GM12872 (cell line): ENCODE data around the gene NHLRC1.

Source experiments
- CTCF ChIP-seq: IDR thresholded peaks from 3 replicates; pipeline ENCODE4 v1.5.1; 2011; ENCODE audit warnings: low read depth, mild to moderate bottlenecking, low read length, moderate library complexity; ENCODE audit not compliant: insufficient read depth

The NHLRC1 gene

DNA sequence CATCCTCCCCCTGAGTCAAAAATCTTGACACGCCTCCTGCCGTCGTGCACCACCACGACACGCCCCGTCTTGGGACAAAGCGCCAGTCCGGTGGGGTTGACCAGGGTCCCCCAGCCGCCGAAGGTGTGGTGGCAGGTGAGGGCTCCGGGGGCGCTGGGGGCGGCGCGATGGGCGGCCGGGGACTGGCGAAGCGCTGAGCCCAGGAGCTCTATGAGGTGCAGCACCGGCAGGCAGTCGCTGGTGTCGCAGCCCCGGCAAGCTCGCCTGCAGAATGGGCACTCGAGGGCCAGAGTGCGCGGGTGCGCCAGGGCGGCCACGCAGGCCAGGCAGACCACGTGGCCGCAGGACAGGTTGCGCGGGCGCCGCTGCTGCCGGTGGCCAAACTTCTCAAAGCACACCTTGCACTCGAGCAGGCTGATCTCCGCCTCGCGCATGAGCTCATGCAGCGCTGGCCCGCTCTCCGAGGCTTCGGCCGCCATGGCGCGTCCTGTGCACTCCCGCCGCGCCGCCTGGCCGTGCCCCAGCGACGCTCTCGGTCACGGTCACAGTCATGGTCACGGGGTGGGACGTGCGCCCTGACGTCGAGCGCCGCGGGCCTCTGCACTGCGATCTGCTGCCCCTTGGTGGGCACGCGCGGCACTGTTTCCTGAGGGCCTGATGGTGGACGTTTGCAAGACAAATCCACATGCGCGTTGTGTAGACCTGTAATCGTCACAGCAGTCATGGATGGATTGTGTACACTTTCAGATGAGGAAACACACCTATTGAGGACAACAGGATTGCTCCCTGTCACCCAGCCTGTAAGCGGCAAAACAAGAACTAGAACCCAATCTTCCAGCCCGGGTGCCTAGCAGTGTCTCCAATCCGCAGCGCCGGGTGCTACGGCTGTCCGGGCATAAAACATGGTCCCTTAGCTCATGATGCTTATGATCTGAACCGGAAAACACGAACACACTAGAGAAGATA lies at the start of gene NHLRC1:
NHLRC1 (minus strand) TSS at position 550 of the 966 bp plus-strand sequence; CDS start at position 479, 71 bp downstream.
- TF ChIP-seq CTCF, result peak; percentile 73

- no peak for TF ChIP-seq CTCF
Measured at GRCh38 chr6:18171871-18172270, 49.4 kb upstream of the NHLRC1 start.

GRCh38 chr6:18168264-18168663 lies 45.8 kb upstream of the NHLRC1 start:
- no peak for TF ChIP-seq CTCF

DNA sequence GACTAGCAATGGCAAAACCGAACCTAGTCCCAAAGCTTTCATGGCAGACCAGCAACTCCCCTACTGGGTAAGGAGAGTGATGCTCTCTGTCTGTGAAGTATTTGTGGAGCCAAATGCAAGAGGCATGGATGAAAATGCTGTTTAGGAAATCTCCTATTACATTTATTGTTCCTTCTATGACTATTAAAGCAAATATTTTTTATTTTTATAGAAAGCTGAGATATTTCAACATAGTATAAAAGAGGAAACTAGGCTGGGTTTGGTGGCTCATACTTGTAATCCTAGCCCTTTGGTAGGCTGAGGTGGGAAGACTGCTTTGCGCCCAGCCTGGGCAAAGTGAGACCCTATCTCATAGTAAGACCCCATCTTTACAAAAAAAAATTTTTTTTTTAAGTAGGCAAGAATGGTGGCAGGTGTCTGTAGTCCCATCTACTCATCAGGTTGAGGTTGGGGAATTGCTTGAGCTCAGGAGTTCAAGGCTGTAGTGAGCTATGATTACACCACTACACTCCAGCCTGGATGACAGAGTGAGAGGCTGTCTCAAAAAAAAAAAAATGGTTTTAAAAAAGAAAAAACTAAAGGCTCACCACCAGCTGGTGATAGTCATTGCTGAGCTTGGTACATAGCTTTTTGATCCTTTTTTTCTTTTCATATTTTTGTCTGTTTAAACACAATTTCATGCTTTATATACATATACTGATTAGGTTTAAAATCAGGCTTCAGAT lies 44.0 kb upstream of the NHLRC1 start:
- no peak for TF ChIP-seq CTCF

DNA sequence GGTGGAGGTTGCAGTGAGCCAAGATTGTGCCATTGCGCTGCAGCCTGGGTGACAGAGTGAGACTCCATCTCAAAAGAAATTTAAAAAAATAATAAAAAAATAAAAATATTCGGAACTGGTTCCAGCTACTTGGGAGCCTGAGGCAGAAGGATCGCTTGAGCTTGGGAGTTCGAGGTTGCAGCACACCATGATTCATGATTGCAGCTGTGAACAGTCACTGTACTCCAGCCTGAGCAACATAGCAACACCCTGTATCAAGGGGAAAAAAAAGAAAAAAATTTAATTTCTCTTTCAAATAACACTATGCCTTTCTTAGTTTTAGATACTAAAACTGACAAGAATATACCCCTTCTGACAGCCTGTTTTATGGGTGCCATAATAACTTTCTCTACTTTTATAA lies 43.3 kb upstream of the NHLRC1 start:
- no peak for TF ChIP-seq CTCF

DNA sequence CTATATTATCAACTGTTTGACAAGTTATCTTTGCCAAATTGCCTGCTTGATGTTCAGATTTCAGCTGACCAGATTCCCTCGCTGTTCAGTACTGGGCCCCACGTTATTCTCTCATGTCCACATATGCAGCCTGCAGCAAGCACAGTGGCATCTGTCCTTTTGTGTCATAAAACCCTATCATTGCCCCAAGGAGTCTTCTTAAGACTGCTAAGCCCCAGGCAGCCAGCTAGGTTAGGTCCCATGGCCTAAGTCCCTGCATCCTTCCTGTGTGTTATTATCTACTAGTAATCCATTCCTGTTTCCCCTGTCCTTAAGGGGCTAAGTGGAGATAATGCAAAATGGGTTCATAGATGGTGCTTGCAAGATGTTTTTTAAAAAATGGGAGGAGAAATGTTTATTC lies 39.9 kb upstream of the NHLRC1 start:
- TF ChIP-seq CTCF, result no peak

- no peak for TF ChIP-seq CTCF
Measured at GRCh38 chr6:18161431-18161830, 39.0 kb upstream of the NHLRC1 start.
